ENCODE data around the gene SAA2. TPM values are rescaled to one million over a fixed set of nuclear protein-coding genes. Genes with fewer than 3 reads are reported as not detected.

Gene SAA2
- total and polyA plus RNA-seq, 3 donors from 2014 or later, result 1.7 to 2.4 (median 2.1) TPM

GRCh38 chr11:18233912-18234311 is 14.6 kb downstream of the SAA2 start:
- no peak overlapping the region for H3K4me3 ChIP-seq
- no peaks in the 10 kb centered on the region for H3K4me1 ChIP-seq
- 93 to 97% methylated on average over 4 of the region's 4 CpGs for WGBS, 2 donors
- no peak overlapping the region for H3K27ac ChIP-seq
- no peak for DNase-seq
- no peaks in the 10 kb centered on the region for H3K36me3 ChIP-seq (ENCODE audit: low read depth, missing control alignments)
- H3K9me3 ChIP-seq, result no peaks in the 10 kb centered on the region
- intact Hi-C loops (cut with DNase I; ENCODE audit: low total_unique reads), result no loop called here
- TF ChIP-seq CTCF (IDR thresholded peaks at IDR 0.05), result no peak
- no peak for TF ChIP-seq POLR2A (IDR thresholded peaks at IDR 0.05)
- H3K27me3 ChIP-seq, result no peaks in the 10 kb centered on the region

- TF ChIP-seq CTCF (IDR thresholded peaks at IDR 0.05), result no peak
- TF ChIP-seq POLR2A (IDR thresholded peaks at IDR 0.05), result no peak
- no peaks in the 10 kb centered on the region for H3K9me3 ChIP-seq
- intact Hi-C loops (cut with DNase I; ENCODE audit: low total_unique reads), result no loop called here
- H3K4me1 ChIP-seq, result no peaks in the 10 kb centered on the region
- H3K4me3 ChIP-seq, result no peak overlapping the region
- H3K36me3 ChIP-seq (ENCODE audit: low read depth, missing control alignments), result no peaks in the 10 kb centered on the region
- no peaks in the 10 kb centered on the region for H3K27me3 ChIP-seq
- no peak overlapping the region for H3K27ac ChIP-seq
- no peak for DNase-seq
- WGBS, 2 donors, result 84 to 91% methylated on average over 2 of the region's 2 CpGs
Observed at GRCh38 chr11:18230859-18231258, 17.6 kb downstream of the SAA2 start.

- DNase-seq, result no peak
- H3K4me3 ChIP-seq, result no peak overlapping the region
- intact Hi-C loops (cut with DNase I; ENCODE audit: low total_unique reads), result no loop called here
- H3K36me3 ChIP-seq (ENCODE audit: low read depth, missing control alignments), result no peaks in the 10 kb centered on the region
- TF ChIP-seq POLR2A (IDR thresholded peaks at IDR 0.05), result no peak
- no peak for TF ChIP-seq CTCF (IDR thresholded peaks at IDR 0.05)
- H3K9me3 ChIP-seq, result no peaks in the 10 kb centered on the region
- whole genome bisulfite sequencing, 2 donors, result 72 to 86% methylated on average over 2 to 3 of the region's 3 CpGs
- H3K4me1 ChIP-seq, result no peaks in the 10 kb centered on the region
- no peak overlapping the region for H3K27ac ChIP-seq
- H3K27me3 ChIP-seq, result no peaks in the 10 kb centered on the region
Observed at GRCh38 chr11:18229501-18229900, 19.0 kb downstream of the SAA2 start.

GRCh38 chr11:18225913-18226312 is 22.6 kb downstream of the SAA2 start:
- Histone ChIP-seq H3K27me3 (no peaks in the 10 kb centered on the region), H3K4me1 (no peaks in the 10 kb centered on the region), H3K4me3 (no peak overlapping the region), H3K36me3 (ENCODE audit: low read depth, missing control alignments) (no peaks in the 10 kb centered on the region), H3K27ac (no peak overlapping the region), H3K9me3 (no peaks in the 10 kb centered on the region)
- DNase-seq, result no peak
- 71 to 78% methylated on average over 2 of the region's 2 CpGs for WGBS, 2 donors
- intact Hi-C loops (cut with DNase I; ENCODE audit: low total_unique reads), result no loop called here
- TF ChIP-seq CTCF (IDR thresholded peaks at IDR 0.05), result no peak
- no peak for TF ChIP-seq POLR2A (IDR thresholded peaks at IDR 0.05)

- intact Hi-C loops (cut with DNase I; ENCODE audit: low total_unique reads), result no loop called here
- H3K27ac ChIP-seq, result no peak overlapping the region
- H3K4me1 ChIP-seq, result no peaks in the 10 kb centered on the region
- DNase-seq, result no peak
- TF ChIP-seq CTCF (IDR thresholded peaks at IDR 0.05) (no peak), POLR2A (IDR thresholded peaks at IDR 0.05) (no peak)
- H3K27me3 ChIP-seq, result no peaks in the 10 kb centered on the region
- H3K9me3 ChIP-seq, result no peaks in the 10 kb centered on the region
- H3K36me3 ChIP-seq (ENCODE audit: low read depth, missing control alignments), result no peaks in the 10 kb centered on the region
- WGBS, 2 donors, result 47 to 68% methylated on average over 3 of the region's 3 CpGs
- no peak overlapping the region for H3K4me3 ChIP-seq
Observed at GRCh38 chr11:18223591-18224387, 24.7 kb downstream of the SAA2 start.
